Psoas muscle (tissue), 8 donors: ENCODE data around the gene BAG5. TPM values are rescaled to one million over a fixed set of nuclear protein-coding genes. Genes with fewer than 3 reads are reported as not detected.

Experiments used
- ATAC-seq, 4 donors: fragments of 200-7000 bp; cut with Tn5 transposase; one replicate each; pipeline ENCODE4 v1.9.1; 2020; ENCODE audit warnings: moderate library complexity in 3 of 4, mild to moderate bottlenecking in 2 of 4
- DNase-seq, 2 donors: peaks; one replicate each; pipeline ENCODE4 v3.0.0-alpha.2; 2020
- H3K27ac ChIP-seq: fragments of 200-600 bp; one replicate; pipeline ENCODE4 v1.8.0; 2022
- H3K27me3 ChIP-seq, 3 donors: fragments of 200-600 bp in 1 of 3; one replicate each; pipeline versions ENCODE4 v1.6.1 to v1.8.0; 2013 to 2022; ENCODE audit warnings: low read length in 2 of 3, mild to moderate bottlenecking in 2 of 3, moderate library complexity in 1 of 3; ENCODE audit not compliant: insufficient read depth in 3 of 3
- H3K36me3 ChIP-seq, 2 donors: fragments of 200-600 bp in 1 of 2; one replicate each; pipeline versions ENCODE4 v1.6.1 to v1.8.0; 2013 to 2022; ENCODE audit warnings: low read depth in 1 of 2, mild to moderate bottlenecking in 1 of 2, moderate library complexity in 1 of 2; ENCODE audit not compliant: insufficient read depth in 1 of 2
- H3K4me1 ChIP-seq: fragments of 200-600 bp; one replicate; pipeline ENCODE4 v1.8.0; 2022
- H3K4me3 ChIP-seq: fragments of 200-600 bp; one replicate; pipeline ENCODE4 v1.8.0; 2022; ENCODE audit warnings: mild to moderate bottlenecking
- H3K9me3 ChIP-seq: fragments of 200-600 bp; one replicate; pipeline ENCODE4 v1.8.0; 2022
- CTCF ChIP-seq: fragments of 200-600 bp; IDR thresholded peaks from one replicate; pipeline ENCODE4 v1.8.0; 2022; ENCODE audit warnings: antibody characterized with exemption
- WGBS, 3 donors: extraction: QIAGEN DNeasy Blood & Tissue Kit; methylation state at CpG; one replicate each; pipeline versions ENCODE4 v1.1.6 to v1.1.7; 2013; 5-methylcytosine and 5-hydroxymethylcytosine counted together
- intact Hi-C, 2 donors: fragments of 100-400 bp; cut with DNase I; formaldehyde crosslinking; loops; one replicate each; pipeline versions ENCODE4 v1.11.0 to v1.14.2; 2022
- polyA plus RNA-seq, 3 donors: library from polyadenylated mRNA; stranded (reverse); fragments of 200-250 nt; gene quantifications; one replicate each; pipeline ENCODE4 v1.2.3, GENCODE V29; 2013
- total RNA-seq, 4 donors: library from RNA; stranded (reverse); fragmentation: NEBNext Ultra II Directional in 2 of 4; extraction: Animal tissue kit (Norgen Biotek cat#: 25700) in 2 of 4; gene quantifications; one replicate each; pipeline versions ENCODE4 v1.2.1 to v1.2.4, GENCODE V29; 2021 to 2023
- donor health status: healthy with polysubstance abuse.
- donor health status: DM: no; HTN: no; CAD: no; lungs with moderate emphysema.
- donor health status: Bipolar disorder and iron deficiency.
- donor health status: healthy.
- donor health status: DM: yes; HTN: yes; CAD: no.
- donor health status: DM: no; HTN: no; CAD: no.
- donor health status: DM: no; HTN: no; CAD: no.
- donor health status: DM: yes; HTN: yes; CAD: no.

BAG5 gene
- total and polyA plus RNA-seq, 7 donors: 8.7 to 29.5 (median 17.9) TPM

- ATAC-seq: no peak
- no peak for TF ChIP-seq CTCF
- WGBS, 3 donors: 85 to 92% (median 89%) methylated on average over 10 to 11 of the region's 11 CpGs
- intact Hi-C loops: no loop called here
- H3K4me1 ChIP-seq: peaks cover 26% of the 10 kb centered on the region
- peak in 1 of 2 donors; percentile 16 for DNase-seq
- H3K27me3 ChIP-seq: no peaks in the 10 kb centered on the region
- no peak overlapping the region for H3K27ac ChIP-seq
- H3K9me3 ChIP-seq: no peaks in the 10 kb centered on the region
- no peak overlapping the region for H3K4me3 ChIP-seq
- H3K36me3 ChIP-seq: peaks cover 0 to 34% of the 10 kb centered on the region in 2 donors
Measured at GRCh38 chr14:103535891-103536565, 26.4 kb downstream of the BAG5 start.

- H3K9me3 ChIP-seq: no peaks in the 10 kb centered on the region
- H3K36me3 ChIP-seq: peaks cover 0 to 41% of the 10 kb centered on the region in 2 donors
- 76 to 83% (median 82%) methylated on average over 18 to 21 of the region's 21 CpGs for WGBS, 3 donors
- DNase-seq (peak in 1 of 2 donors; percentile 43), ATAC-seq (no peak)
- no peak overlapping the region for H3K4me3 ChIP-seq
- intact Hi-C loops: no loop called here
- H3K27me3 ChIP-seq: no peaks in the 10 kb centered on the region
- TF ChIP-seq CTCF: no peak
- no peak overlapping the region for H3K27ac ChIP-seq
- H3K4me1 ChIP-seq: peaks cover 25% of the 10 kb centered on the region
Measured at GRCh38 chr14:103535081-103535890, 27.2 kb downstream of the BAG5 start.

- intact Hi-C loops: no loop called here
- no peak overlapping the region for H3K27ac ChIP-seq
- DNase-seq (peak in 1 of 2 donors; percentile 24), ATAC-seq (no peak)
- peaks cover 0 to 44% of the 10 kb centered on the region in 2 donors for H3K36me3 ChIP-seq
- no peak overlapping the region for H3K4me3 ChIP-seq
- H3K9me3 ChIP-seq: no peaks in the 10 kb centered on the region
- WGBS, 3 donors: 82 to 85% (median 82%) methylated on average over 22 of the region's 22 CpGs
- H3K4me1 ChIP-seq: peaks cover 27% of the 10 kb centered on the region
- no peak for TF ChIP-seq CTCF
- no peaks in the 10 kb centered on the region for H3K27me3 ChIP-seq
Measured at GRCh38 chr14:103534576-103535061, 27.8 kb downstream of the BAG5 start.

GRCh38 chr14:103533999-103534575 is 28.4 kb downstream of the BAG5 start:
- WGBS, 3 donors: 73 to 85% (median 79%) methylated on average over 23 to 25 of the region's 25 CpGs
- H3K4me3 ChIP-seq: no peak overlapping the region
- H3K36me3 ChIP-seq: peaks cover 0 to 44% of the 10 kb centered on the region in 2 donors
- no peak for TF ChIP-seq CTCF
- intact Hi-C loops: no loop called here
- DNase-seq (no peak), ATAC-seq (no peak)
- no peak overlapping the region for H3K27ac ChIP-seq
- peaks cover 25% of the 10 kb centered on the region for H3K4me1 ChIP-seq
- H3K9me3 ChIP-seq: no peaks in the 10 kb centered on the region
- H3K27me3 ChIP-seq: no peaks in the 10 kb centered on the region
